PC-3 (cell line): ENCODE data around the gene MARCHF11. TPM values are rescaled to one million over a fixed set of nuclear protein-coding genes. Genes with fewer than 3 reads are reported as not detected.

Source experiments
- ATAC-seq: fragments of 200-7000 bp; cut with Tn5 transposase; 2 replicates; pipeline ENCODE4 v1.9.1; 2020; ENCODE audit warnings: mild to moderate bottlenecking, moderate library complexity
- BruUV-seq: library from RNA; stranded (reverse); fragments of 400-500 nt; replicated peaks from 2 replicates; lab custom pipeline; 2021; lab: Mats Ljungman, UMichigan
- CTCF ChIA-PET: fragments of 300-600 bp; sonication (Branson Sonifier 250); formaldehyde crosslinking; loops from one replicate; lab custom pipeline; 2022; ENCODE audit warnings: antibody characterized with exemption; lab: Charles Lee
- POLR2A ChIA-PET: fragments of 300-600 bp; sonication (Branson Sonifier 250); formaldehyde crosslinking; loops from one replicate; lab custom pipeline; 2022; ENCODE audit warnings: antibody characterized with exemption; ENCODE audit not compliant: unreplicated experiment; lab: Charles Lee
- DNase-seq: peaks from one replicate; pipeline ENCODE4 v3.0.0-alpha.2; 2015
- H2AFZ ChIP-seq: fragments of 300-600 bp; sonication (generic); 2 replicates; pipeline ENCODE4 v1.6.0; 2016; ENCODE audit warnings: antibody characterized with exemption, low read length
- H3F3A ChIP-seq: fragments of 300-600 bp; sonication (generic); one replicate; pipeline ENCODE4 v1.6.0; 2017; ENCODE audit warnings: antibody characterized with exemption, low read length, control low read depth, mild to moderate bottlenecking; ENCODE audit not compliant: unreplicated experiment
- H3K27ac ChIP-seq: fragments of 300-600 bp; sonication (generic); 2 replicates; pipeline ENCODE4 v1.5.1; 2016; ENCODE audit warnings: mild to moderate bottlenecking, low read length
- H3K27me3 ChIP-seq: fragments of 300-600 bp; sonication (generic); 2 replicates; pipeline ENCODE4 v1.6.1; 2016; ENCODE audit warnings: low read length, mixed read lengths
- H3K36me3 ChIP-seq: fragments of 300-600 bp; sonication (generic); 2 replicates; pipeline ENCODE4 v1.6.1; 2016; ENCODE audit warnings: low read depth, mixed run types, low read length, mixed read lengths
- H3K4me1 ChIP-seq: fragments of 300-600 bp; sonication (generic); 2 replicates; pipeline ENCODE4 v1.5.1; 2016; ENCODE audit warnings: low read length; ENCODE audit not compliant: insufficient read depth
- H3K4me2 ChIP-seq: fragments of 300-600 bp; sonication (generic); 2 replicates; pipeline ENCODE4 v1.6.0; 2016; ENCODE audit warnings: low read length
- H3K4me3 ChIP-seq: fragments of 300-600 bp; sonication (generic); 2 replicates; pipeline ENCODE4 v1.5.1; 2016; ENCODE audit warnings: mild to moderate bottlenecking, low read length, mixed read lengths
- H3K79me2 ChIP-seq: fragments of 300-600 bp; sonication (generic); 2 replicates; pipeline ENCODE4 v1.6.1; 2017; ENCODE audit warnings: low read length, mixed read lengths
- H3K9ac ChIP-seq: fragments of 300-600 bp; sonication (generic); 2 replicates; pipeline ENCODE4 v1.6.0; 2016; ENCODE audit warnings: mild to moderate bottlenecking, low read length
- H3K9me2 ChIP-seq: fragments of 300-600 bp; sonication (generic); replicated peaks from 2 replicates; pipeline ENCODE4 v1.6.1; 2016; ENCODE audit warnings: mixed run types, low read length, mixed read lengths
- H3K9me3 ChIP-seq: fragments of 300-600 bp; sonication (generic); 2 replicates; pipeline ENCODE4 v1.6.1; 2016; ENCODE audit warnings: low read length, mixed read lengths
- H4K20me1 ChIP-seq: fragments of 300-600 bp; sonication (generic); 2 replicates; pipeline ENCODE4 v1.6.1; 2016; ENCODE audit warnings: low read length, mixed read lengths
- CTCF ChIP-seq: fragments of 300-600 bp; sonication (generic); conservative IDR thresholded peaks from 2 replicates; pipeline ENCODE4 v1.5.1; 2017; ENCODE audit warnings: antibody characterized with exemption, low read depth, mild to moderate bottlenecking, low read length
- EZH2 ChIP-seq: fragments of 300-600 bp; sonication (generic); IDR thresholded peaks from one replicate; pipeline ENCODE4 v1.6.1; 2017; ENCODE audit warnings: antibody characterized with exemption, mild to moderate bottlenecking, low read length; ENCODE audit not compliant: unreplicated experiment
- EZH2phosphoT487 ChIP-seq: fragments of 300-600 bp; sonication (generic); IDR thresholded peaks from 2 replicates; pipeline ENCODE4 v1.6.1; 2018; ENCODE audit warnings: mild to moderate bottlenecking, antibody characterized with exemption, low read length, borderline replicate concordance
- intact Hi-C: fragments of 100-400 bp; cut with micrococcal nuclease; formaldehyde crosslinking; loops from 2 replicates; pipeline ENCODE4 v1.9.0; 2023
- total RNA-seq: library from RNA; depleted of rRNA; stranded (reverse); fragments of >200 nt; gene quantifications from 2 replicates; pipeline ENCODE4 v1.2.3, GENCODE V29; 2014

Gene MARCHF11
- total RNA-seq, 1 experiment from 2014 or later: not detected

- Histone ChIP-seq H3K9me3 (no peaks in the 10 kb centered on the region), H3K4me2 (no peak overlapping the region), H3K36me3 (no peaks in the 10 kb centered on the region), H3K27me3 (peaks cover 22% of the 10 kb centered on the region), H3K4me3 (no peak overlapping the region), H3K79me2 (no peaks in the 10 kb centered on the region), H3K4me1 (no peaks in the 10 kb centered on the region), H3K27ac (no peak overlapping the region), H3F3A (no peaks in the 10 kb centered on the region), H2AFZ (no peak overlapping the region), H3K9ac (no peak overlapping the region), H3K9me2 (no peaks in the 10 kb centered on the region), H4K20me1 (no peaks in the 10 kb centered on the region)
- no TSS peak for BruUV-seq
- CTCF ChIA-PET: no interaction called here
- ATAC-seq (no peak), DNase-seq (no peak)
- POLR2A ChIA-PET: no interaction called here
- intact Hi-C loops: no loop called here
- TF ChIP-seq EZH2phosphoT487 (no peak), EZH2 (no peak), CTCF (no peak)
Observed at GRCh38 chr5:16169550-16169949, 10.0 kb downstream of the MARCHF11 start.

- no peaks in the 10 kb centered on the region for H3K79me2 ChIP-seq
- no peak overlapping the region for H3K27ac ChIP-seq
- POLR2A ChIA-PET: interaction anchor here (0.7 kb wide), 1 partner anchor 21 kb away, joined by 3 read pairs; no protein-coding TSS in a partner anchor
- TF ChIP-seq CTCF: peak; percentile 86
- TF ChIP-seq EZH2: no peak
- no peak overlapping the region for H2AFZ ChIP-seq
- intact Hi-C loops: loop anchor here (2.0 kb wide), 1 partner anchor 296 kb away; no protein-coding TSS in a partner anchor
- DNase-seq (peak; percentile 77), ATAC-seq (peak; percentile 64; the same call in 1 of the 2 replicates)
- CTCF ChIA-PET: no interaction called here
- no peak overlapping the region for H3K9ac ChIP-seq
- H3K36me3 ChIP-seq: no peaks in the 10 kb centered on the region
- no peak overlapping the region for H3K4me3 ChIP-seq
- BruUV-seq: no TSS peak
- no peaks in the 10 kb centered on the region for H3F3A ChIP-seq
- no peak overlapping the region for H3K4me2 ChIP-seq
- H3K4me1 ChIP-seq: no peaks in the 10 kb centered on the region
- H3K9me2 ChIP-seq: no peaks in the 10 kb centered on the region
- no peaks in the 10 kb centered on the region for H3K27me3 ChIP-seq
- H4K20me1 ChIP-seq: no peaks in the 10 kb centered on the region
- H3K9me3 ChIP-seq: 0 out of 2 replicates have a peak, but pooled peaks cover 4% of the 10 kb centered on the region
Observed at GRCh38 chr5:16160706-16161105, 18.9 kb downstream of the MARCHF11 start.

- ChIA-PET CTCF (no interaction called here), POLR2A (no interaction called here)
- H3F3A ChIP-seq: no peaks in the 10 kb centered on the region
Observed at GRCh38 chr5:16159636-16160035, 20.0 kb downstream of the MARCHF11 start.

More at GRCh38 chr5:16159636-16160035, 20.0 kb downstream of the MARCHF11 start:
- intact Hi-C loops: loop anchor here (2.0 kb wide), 1 partner anchor 297 kb away; no protein-coding TSS in a partner anchor
- H3K9ac ChIP-seq: no peak overlapping the region
- no peak for TF ChIP-seq EZH2phosphoT487
- no peak for TF ChIP-seq CTCF
- TF ChIP-seq EZH2: no peak
- H3K79me2 ChIP-seq: no peaks in the 10 kb centered on the region
- DNase-seq (no peak), ATAC-seq (no peak)
- H3K27ac ChIP-seq: no peak overlapping the region
- no peaks in the 10 kb centered on the region for H3K4me1 ChIP-seq
- H3K4me2 ChIP-seq: no peak overlapping the region
- no peaks in the 10 kb centered on the region for H4K20me1 ChIP-seq
- H3K36me3 ChIP-seq: no peaks in the 10 kb centered on the region
- 0 out of 2 replicates have a peak, but pooled peaks cover 4% of the 10 kb centered on the region for H3K9me3 ChIP-seq
- H3K4me3 ChIP-seq: no peak overlapping the region
- no peak overlapping the region for H2AFZ ChIP-seq
- H3K9me2 ChIP-seq: no peaks in the 10 kb centered on the region
- BruUV-seq: no TSS peak
- no peaks in the 10 kb centered on the region for H3K27me3 ChIP-seq
